Smooth muscle cell (in vitro differentiated cells): ENCODE measurements around the gene SAA1. TPM values are rescaled to one million over a fixed set of nuclear protein-coding genes. Genes with fewer than 3 reads are reported as not detected.

Experiments
- DNase-seq: peaks from one replicate; lab custom pipeline; 2025; ENCODE audit not compliant: unreplicated experiment; lab: John Stamatoyannopoulos, UW
- H2AFZ ChIP-seq: fragments of 200-600 bp; sonication (generic); 2 replicates; pipeline ENCODE4 v1.6.0; 2016; ENCODE audit warnings: antibody characterized with exemption, low read depth, mild to moderate bottlenecking
- H3F3A ChIP-seq: fragments of 200-600 bp; sonication (generic); 2 replicates; pipeline ENCODE4 v1.6.0; 2017; ENCODE audit warnings: antibody characterized with exemption, low read depth
- H3K27ac ChIP-seq: fragments of 200-600 bp; sonication (generic); 2 replicates; pipeline ENCODE4 v1.5.1; 2016; ENCODE audit warnings: low read depth, mild to moderate bottlenecking
- H3K27me3 ChIP-seq: fragments of 200-600 bp; sonication (generic); 2 replicates; pipeline ENCODE4 v1.6.1; 2016; ENCODE audit warnings: low read depth, mild to moderate bottlenecking
- H3K36me3 ChIP-seq: fragments of 200-600 bp; sonication (generic); 2 replicates; pipeline ENCODE4 v1.5.1; 2016; ENCODE audit warnings: low read depth
- H3K4me1 ChIP-seq: fragments of 200-600 bp; sonication (generic); 2 replicates; pipeline ENCODE4 v1.5.1; 2016; ENCODE audit warnings: low read depth
- H3K4me2 ChIP-seq: fragments of 200-600 bp; sonication (generic); 2 replicates; pipeline ENCODE4 v1.6.0; 2016; ENCODE audit warnings: mild to moderate bottlenecking
- H3K4me3 ChIP-seq: fragments of 200-600 bp; sonication (generic); 2 replicates; pipeline ENCODE4 v1.5.1; 2016; ENCODE audit warnings: mild to moderate bottlenecking
- H3K79me2 ChIP-seq: fragments of 200-600 bp; sonication (generic); 2 replicates; pipeline ENCODE4 v1.6.0; 2016; ENCODE audit warnings: low read depth, mild to moderate bottlenecking
- H3K9ac ChIP-seq: fragments of 200-600 bp; sonication (generic); 2 replicates; pipeline ENCODE4 v1.6.0; 2016; ENCODE audit warnings: low read depth
- H3K9me3 ChIP-seq: fragments of 200-600 bp; sonication (generic); replicated peaks from 2 replicates; pipeline ENCODE4 v1.5.1; 2016; ENCODE audit warnings: low read depth
- H4K20me1 ChIP-seq: fragments of 200-600 bp; sonication (generic); 2 replicates; pipeline ENCODE4 v1.6.0; 2016; ENCODE audit warnings: low read depth
- CTCF ChIP-seq: fragments of 200-600 bp; sonication (generic); IDR thresholded peaks from 2 replicates; pipeline ENCODE4 v1.5.1; 2017; ENCODE audit warnings: borderline replicate concordance, mild to moderate bottlenecking, antibody characterized with exemption; ENCODE audit not compliant: insufficient read depth, poor library complexity, severe bottlenecking
- WGBS: methylation state at CpG from one replicate; pipeline ENCODE4 v1.1.7; 2016; ENCODE audit warnings: low lambda C conversion rate; 5-methylcytosine and 5-hydroxymethylcytosine counted together
- polyA plus RNA-seq: library from polyadenylated mRNA; unstranded; fragments of >200 nt; fragmentation: Nextera tagmentation; extraction: Ambion mirVana; gene quantifications from 2 replicates; pipeline ENCODE4 v1.2.1, GENCODE V29; 2016
- total RNA-seq: library from RNA; depleted of rRNA; stranded (reverse); fragments of >200 nt; gene quantifications from 2 replicates; pipeline ENCODE4 v1.2.3, GENCODE V29; 2014

SAA1 gene
- total and polyA plus RNA-seq, 2 experiments from 2014 or later: 1.2 TPM; not detected in 1

GRCh38 chr11:18282626-18283025 is 16.6 kb downstream of the SAA1 start:
- no peak overlapping the region for H2AFZ ChIP-seq
- no peak for DNase-seq
- H3K27ac ChIP-seq: no peak overlapping the region
- no peaks in the 10 kb centered on the region for H3K4me1 ChIP-seq
- H3K4me3 ChIP-seq: no peak overlapping the region
- TF ChIP-seq CTCF: no peak
- H3K36me3 ChIP-seq: peaks cover 21% of the 10 kb centered on the region
- no peaks in the 10 kb centered on the region for H3F3A ChIP-seq
- 97% methylated on average over 2 of the region's 2 CpGs for WGBS
- no peaks in the 10 kb centered on the region for H3K27me3 ChIP-seq
- H4K20me1 ChIP-seq: no peaks in the 10 kb centered on the region
- H3K4me2 ChIP-seq: no peak overlapping the region
- H3K9me3 ChIP-seq: no peaks in the 10 kb centered on the region
- H3K9ac ChIP-seq: no peak overlapping the region
- no peaks in the 10 kb centered on the region for H3K79me2 ChIP-seq

- Histone ChIP-seq H3K9me3 (no peaks in the 10 kb centered on the region), H2AFZ (no peak overlapping the region), H3K4me3 (no peak overlapping the region), H3K9ac (no peak overlapping the region), H4K20me1 (no peaks in the 10 kb centered on the region), H3K4me1 (no peaks in the 10 kb centered on the region), H3K27ac (no peak overlapping the region), H3K27me3 (no peaks in the 10 kb centered on the region), H3K79me2 (no peaks in the 10 kb centered on the region), H3K4me2 (no peak overlapping the region), H3F3A (no peaks in the 10 kb centered on the region), H3K36me3 (peaks cover 18% of the 10 kb centered on the region)
- no peak for DNase-seq
- no peak for TF ChIP-seq CTCF
- WGBS: 94% methylated on average over 1 of the region's 1 CpG
Observed at GRCh38 chr11:18285841-18286240, 19.8 kb downstream of the SAA1 start.

- WGBS: 100% methylated on average over 4 of the region's 4 CpGs
- no peak for DNase-seq
- Histone ChIP-seq H3K36me3 (peaks cover 20% of the 10 kb centered on the region), H3K4me3 (no peak overlapping the region), H3K79me2 (no peaks in the 10 kb centered on the region), H2AFZ (no peak overlapping the region), H3K27ac (no peak overlapping the region), H3K27me3 (no peaks in the 10 kb centered on the region), H3K4me1 (no peaks in the 10 kb centered on the region), H3F3A (no peaks in the 10 kb centered on the region), H4K20me1 (no peaks in the 10 kb centered on the region), H3K9ac (no peak overlapping the region), H3K4me2 (no peak overlapping the region), H3K9me3 (no peaks in the 10 kb centered on the region)
- no peak for TF ChIP-seq CTCF
Observed at GRCh38 chr11:18288911-18289310, 22.8 kb downstream of the SAA1 start.

- Histone ChIP-seq H4K20me1 (no peaks in the 10 kb centered on the region), H3K36me3 (peaks cover 33% of the 10 kb centered on the region), H2AFZ (no peak overlapping the region), H3K79me2 (no peaks in the 10 kb centered on the region), H3K4me3 (no peak overlapping the region), H3F3A (no peaks in the 10 kb centered on the region), H3K4me2 (no peak overlapping the region), H3K9me3 (no peaks in the 10 kb centered on the region), H3K4me1 (no peaks in the 10 kb centered on the region), H3K27me3 (no peaks in the 10 kb centered on the region), H3K27ac (no peak overlapping the region), H3K9ac (no peak overlapping the region)
- no peak for TF ChIP-seq CTCF
- 97% methylated on average over 5 of the region's 5 CpGs for WGBS
- DNase-seq: no peak
Observed at GRCh38 chr11:18294862-18295261, 28.8 kb downstream of the SAA1 start.
